Common myeloid progenitor, CD34-positive (primary cell): ENCODE measurements around the gene GRPEL1.

Experiments
- CTCF ChIA-PET: fragments of 350-600 bp; sonication (Branson Sonifier 250); formaldehyde crosslinking; loops from one replicate; lab custom pipeline; 2021; ENCODE audit warnings: antibody characterized with exemption; lab: Charles Lee
- POLR2A ChIA-PET: fragments of 350-600 bp; sonication (Branson Sonifier 250); formaldehyde crosslinking; loops from one replicate; lab custom pipeline; 2021; ENCODE audit warnings: antibody characterized with exemption; lab: Charles Lee
- DNase-seq, 3 donors: peaks; one replicate each; pipeline versions ENCODE4 v3.0.0 to v3.0.0-alpha.2; 2013
- H3K27ac ChIP-seq, 2 experiments: 1 replicate in 1 of 2; 2 replicates in 1 of 2; pipeline ENCODE4 v1.7.0; 2013; ENCODE audit warnings: inconsistent platforms in 2 of 2, low read length in 2 of 2, mild to moderate bottlenecking in 2 of 2, low read depth in 1 of 2, moderate library complexity in 1 of 2; ENCODE audit not compliant: severe bottlenecking in 2 of 2, insufficient read depth in 1 of 2, poor library complexity in 1 of 2
- H3K27me3 ChIP-seq, 5 experiments: replicated peaks in 2 of 5; 1 replicate in 3 of 5; 2 replicates in 2 of 5; pipeline versions ENCODE4 v1.6.1 to v1.7.0; 2013; ENCODE audit warnings: low read length in 4 of 5, mild to moderate bottlenecking in 2 of 5, moderate library complexity in 2 of 5, inconsistent platforms in 1 of 5; ENCODE audit not compliant: insufficient read depth in 5 of 5, control insufficient read depth in 4 of 5
- H3K36me3 ChIP-seq, 4 experiments: 1 replicate in 2 of 4; 2 replicates in 2 of 4; pipeline versions ENCODE4 v1.6.1 to v1.7.0; 2013; ENCODE audit warnings: low read length in 3 of 4, control low read depth in 1 of 4, mild to moderate bottlenecking in 1 of 4; ENCODE audit not compliant: control insufficient read depth in 4 of 4, insufficient read depth in 4 of 4
- H3K4me1 ChIP-seq, 4 experiments: 1 replicate in 3 of 4; 2 replicates in 1 of 4; pipeline versions ENCODE4 v1.6.1 to v1.7.1; 2013; ENCODE audit warnings: low read length in 3 of 4, mild to moderate bottlenecking in 3 of 4, control low read depth in 1 of 4, inconsistent platforms in 1 of 4, moderate library complexity in 1 of 4; ENCODE audit not compliant: control insufficient read depth in 4 of 4, insufficient read depth in 4 of 4; ENCODE audit errors: control extremely low read depth in 1 of 4
- H3K4me3 ChIP-seq, 7 experiments: 1 replicate in 4 of 7; 2 replicates in 3 of 7; pipeline versions ENCODE4 v1.5.1 to v1.7.0; 2013; ENCODE audit warnings: mild to moderate bottlenecking in 7 of 7, low read length in 6 of 7, moderate library complexity in 6 of 7, inconsistent platforms in 2 of 7, low read depth in 2 of 7, control low read depth in 1 of 7; ENCODE audit not compliant: insufficient read depth in 4 of 7, control insufficient read depth in 1 of 7; ENCODE audit errors: extremely low read depth in 1 of 7
- H3K9me3 ChIP-seq, 5 experiments: 1 replicate in 4 of 5; 2 replicates in 1 of 5; pipeline versions ENCODE4 v1.6.1 to v1.7.1; 2013; ENCODE audit warnings: low read length in 4 of 5, mild to moderate bottlenecking in 2 of 5, inconsistent platforms in 1 of 5, low read depth in 1 of 5, moderate library complexity in 1 of 5; ENCODE audit not compliant: control insufficient read depth in 4 of 5, insufficient read depth in 2 of 5; ENCODE audit errors: control extremely low read depth in 1 of 5
- WGBS: methylation state at CpG from one replicate; pipeline ENCODE4 v1.1.5; 2013; ENCODE audit not compliant: insufficient coverage; 5-methylcytosine and 5-hydroxymethylcytosine counted together

GRPEL1 gene

DNA sequence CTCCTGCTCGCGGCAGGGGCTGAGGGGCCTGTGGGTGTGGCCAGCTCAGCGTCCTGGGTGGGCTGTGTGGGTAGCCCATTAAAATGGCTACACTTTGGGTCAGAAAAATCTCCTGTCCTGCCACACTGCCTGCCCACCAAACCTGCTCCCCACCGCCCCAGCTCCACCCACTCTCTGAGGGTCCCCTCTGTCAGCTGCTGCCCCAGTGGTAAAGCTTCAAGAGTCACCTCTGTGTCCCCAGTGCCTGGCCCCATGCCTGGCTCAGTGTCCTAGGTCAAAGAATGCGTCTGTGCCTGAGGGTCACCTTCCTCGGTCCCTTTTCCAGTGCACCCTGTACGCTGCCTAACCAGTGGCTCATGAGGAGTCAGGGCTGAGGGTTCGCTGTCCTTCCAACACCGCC lies 49.6 kb downstream of the GRPEL1 start:
- no peak overlapping the region for H3K27ac ChIP-seq
- POLR2A ChIA-PET, result no interaction called here
- WGBS, result 97% methylated on average over 8 of the region's 9 CpGs
- no peaks in the 10 kb centered on the region for H3K4me1 ChIP-seq
- H3K9me3 ChIP-seq, result no peaks in the 10 kb centered on the region
- H3K27me3 ChIP-seq, result no peaks in the 10 kb centered on the region
- peaks cover 6 to 79% (median 47%) of the 10 kb centered on the region in 4 experiments for H3K36me3 ChIP-seq
- no peak for DNase-seq
- no peak overlapping the region for H3K4me3 ChIP-seq
- CTCF ChIA-PET, result interaction anchor here (1.8 kb wide), 1 partner anchor 354 kb away, joined by 4 read pairs; no protein-coding TSS in a partner anchor

DNA sequence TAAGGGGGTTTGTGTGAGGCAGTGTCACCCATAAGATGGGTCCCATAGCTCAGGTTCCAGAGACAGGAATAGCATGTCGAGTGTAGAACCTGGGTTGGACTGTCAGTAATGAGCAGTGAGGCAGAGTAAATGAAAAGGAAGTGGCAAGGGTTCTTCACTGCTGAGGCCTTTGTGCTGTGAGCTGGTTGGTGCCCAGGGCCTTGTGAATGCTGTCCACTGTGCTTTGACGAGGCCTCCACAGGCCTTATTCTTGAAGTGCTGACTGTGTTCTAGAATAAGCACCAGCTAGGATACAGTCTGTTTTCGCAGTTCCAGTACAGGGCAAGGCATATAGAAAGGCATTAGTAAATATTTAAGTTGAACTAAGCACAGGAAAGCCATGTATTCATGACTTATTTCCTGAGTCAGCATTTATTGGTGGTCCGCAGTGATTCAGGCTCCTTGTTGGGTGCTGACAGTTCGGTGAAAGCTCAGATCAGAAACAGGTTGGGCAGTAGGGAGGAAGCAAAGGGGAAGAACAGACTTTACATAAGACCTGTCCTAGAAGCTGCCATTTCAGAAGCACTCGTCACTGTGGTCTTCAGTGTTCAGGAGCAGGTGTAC lies 50.3 kb downstream of the GRPEL1 start:
- Histone ChIP-seq H3K27ac (no peak overlapping the region), H3K9me3 (no peaks in the 10 kb centered on the region), H3K36me3 (peaks cover 6 to 80% (median 48%) of the 10 kb centered on the region in 4 experiments), H3K4me1 (no peaks in the 10 kb centered on the region), H3K4me3 (no peak overlapping the region), H3K27me3 (no peaks in the 10 kb centered on the region)
- ChIA-PET POLR2A (interaction anchor here (0.6 kb wide), 1 partner anchor 31 kb away, joined by 3 read pairs; no protein-coding TSS in a partner anchor), CTCF (interaction anchor here (1.8 kb wide), 1 partner anchor 354 kb away, joined by 4 read pairs; no protein-coding TSS in a partner anchor)
- WGBS, result 96% methylated on average over 4 of the region's 6 CpGs
- DNase-seq, result no peak

DNA sequence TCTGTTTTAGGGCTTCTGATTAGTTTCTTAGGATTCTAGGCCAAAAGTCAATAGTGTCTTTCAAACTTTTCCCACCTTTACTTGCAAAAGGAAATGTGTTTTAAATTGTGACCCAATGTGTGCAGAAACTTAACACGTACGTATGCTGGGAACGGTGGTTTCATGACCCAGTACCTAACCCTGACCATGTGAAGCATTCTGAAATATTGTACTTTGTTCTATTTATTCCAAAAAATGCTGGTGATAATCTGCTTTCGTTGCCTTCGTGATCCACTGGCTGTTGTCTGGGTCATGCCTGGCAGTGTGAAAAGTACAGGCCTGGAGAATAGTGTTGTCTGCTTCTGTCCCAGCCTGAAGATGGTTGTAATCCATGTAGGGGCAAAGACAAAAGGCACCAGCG lies 51.4 kb downstream of the GRPEL1 start:
- ChIA-PET POLR2A (no interaction called here), CTCF (interaction anchor here (1.1 to 1.4 kb wide), 2 partner anchors 15 to 27 kb away, joined by 3 to 5 read pairs; partner anchors contain the start of gene TADA2B)
- H3K27ac ChIP-seq, result no peak overlapping the region
- no peaks in the 10 kb centered on the region for H3K9me3 ChIP-seq
- 100% methylated on average over 3 of the region's 6 CpGs for WGBS
- no peaks in the 10 kb centered on the region for H3K27me3 ChIP-seq
- DNase-seq, result no peak
- no peak overlapping the region for H3K4me3 ChIP-seq
- H3K36me3 ChIP-seq, result peaks cover 6 to 70% (median 44%) of the 10 kb centered on the region in 4 experiments
- H3K4me1 ChIP-seq, result no peaks in the 10 kb centered on the region

- DNase-seq, result no peak
- ChIA-PET CTCF (interaction anchor here (1.1 to 1.4 kb wide), 2 partner anchors 15 to 27 kb away, joined by 3 to 5 read pairs; partner anchors contain the start of gene TADA2B), POLR2A (no interaction called here)
- Histone ChIP-seq H3K4me1 (no peaks in the 10 kb centered on the region), H3K27ac (no peak overlapping the region), H3K9me3 (no peaks in the 10 kb centered on the region), H3K27me3 (no peaks in the 10 kb centered on the region), H3K36me3 (peaks cover 7 to 72% (median 44%) of the 10 kb centered on the region in 4 experiments), H3K4me3 (no peak overlapping the region)
- 90% methylated on average over 10 of the region's 11 CpGs for WGBS
Observed at GRCh38 chr4:7016086-7016485, 51.8 kb downstream of the GRPEL1 start.

- Histone ChIP-seq H3K4me3 (no peak overlapping the region), H3K27ac (no peak overlapping the region), H3K4me1 (no peaks in the 10 kb centered on the region), H3K36me3 (peaks cover 7 to 72% (median 46%) of the 10 kb centered on the region in 4 experiments), H3K27me3 (no peaks in the 10 kb centered on the region), H3K9me3 (no peaks in the 10 kb centered on the region)
- CTCF ChIA-PET, result interaction anchor here (1.1 to 1.4 kb wide), 2 partner anchors 16 to 28 kb away, joined by 3 to 5 read pairs; partner anchors contain the start of gene TADA2B
- POLR2A ChIA-PET, result no interaction called here
- 96% methylated on average over 12 of the region's 12 CpGs for WGBS
- no peak for DNase-seq
Observed at GRCh38 chr4:7015383-7016035, 52.4 kb downstream of the GRPEL1 start.

DNA sequence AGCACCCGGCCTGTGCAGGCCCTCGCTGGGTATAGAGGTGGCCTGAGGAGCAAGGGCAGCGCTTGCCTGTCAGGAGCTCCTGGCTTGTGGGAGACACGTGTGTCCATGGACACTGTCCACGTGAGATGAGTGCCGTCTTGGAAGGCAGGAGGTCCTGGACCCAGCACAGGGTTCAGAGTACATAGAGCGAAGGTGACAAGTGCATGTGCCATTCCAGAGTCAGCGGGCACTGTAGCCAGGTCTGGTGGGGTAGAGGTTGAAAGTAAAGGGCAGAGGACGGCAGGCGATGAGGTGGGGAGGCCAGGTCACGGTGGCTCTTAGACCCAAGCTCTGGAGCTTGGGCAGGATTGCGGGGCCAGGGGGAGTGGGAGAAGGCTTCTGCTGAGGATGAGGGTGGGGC lies 53.0 kb downstream of the GRPEL1 start:
- Histone ChIP-seq H3K36me3 (peaks cover 7 to 76% (median 50%) of the 10 kb centered on the region in 4 experiments), H3K9me3 (no peaks in the 10 kb centered on the region), H3K27ac (no peak overlapping the region), H3K4me3 (no peak overlapping the region), H3K27me3 (no peaks in the 10 kb centered on the region), H3K4me1 (no peaks in the 10 kb centered on the region)
- DNase-seq, result no peak
- CTCF ChIA-PET, result no interaction called here
- WGBS, result 97% methylated on average over 10 of the region's 12 CpGs
- POLR2A ChIA-PET, result no interaction called here

DNA sequence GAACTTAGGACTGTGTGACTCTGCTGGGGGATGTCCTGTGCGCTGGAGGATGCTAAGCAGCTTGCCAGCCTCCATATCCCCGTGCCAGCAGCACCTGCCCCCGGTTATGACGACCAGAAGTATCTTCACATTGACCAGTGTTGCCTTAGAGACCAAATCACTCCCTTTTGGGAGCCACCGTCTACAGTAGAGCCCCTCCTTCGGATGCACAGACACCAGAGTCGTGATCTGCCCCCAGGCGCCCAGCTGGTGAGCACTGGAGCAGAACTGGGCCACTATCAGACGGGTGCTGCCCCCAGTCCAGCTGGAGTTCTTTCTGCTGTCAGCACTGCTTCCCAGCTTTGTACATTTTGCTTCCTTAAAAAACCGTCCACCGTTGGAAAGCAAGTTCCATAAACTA lies 54.7 kb downstream of the GRPEL1 start:
- H3K36me3 ChIP-seq, result peaks cover 9 to 79% (median 50%) of the 10 kb centered on the region in 4 experiments

More for the DNA sequence above, 54.7 kb downstream of the GRPEL1 start:
- H3K27me3 ChIP-seq, result no peaks in the 10 kb centered on the region
- 98% methylated on average over 11 of the region's 11 CpGs for WGBS
- ChIA-PET POLR2A (no interaction called here), CTCF (interaction anchor here (1.0 to 1.4 kb wide), 3 partner anchors 9 to 44 kb away, joined by 3 to 5 read pairs (median 3); no protein-coding TSS in a partner anchor)
- no peak overlapping the region for H3K27ac ChIP-seq
- H3K9me3 ChIP-seq, result no peaks in the 10 kb centered on the region
- no peak overlapping the region for H3K4me3 ChIP-seq
- no peak for DNase-seq
- H3K4me1 ChIP-seq, result no peaks in the 10 kb centered on the region
